HG03469 (cell line): ENCODE results near the gene ARHGEF17.
"Not testable (repeated sequence)": the region's sequence is repeated elsewhere in the genome, so short reads cannot be mapped to it uniquely, and the experiment has no call there.

Experiments
- ATAC-seq: cut with Tn5 transposase; IDR thresholded peaks from one replicate; pipeline ENCODE4 v1.9.1; 2021; ENCODE audit warnings: mild to moderate bottlenecking, moderate library complexity, moderate number of reproducible peaks; ENCODE audit not compliant: unreplicated experiment

Gene ARHGEF17

GRCh38 chr11:73308003-73308960, at the start of gene ARHGEF17:
ARHGEF17 (plus strand) TSS chr11:73308276; CDS start chr11:73308639, 363 bp downstream.
- ATAC-seq = no peak

- no peak for ATAC-seq
Observed at GRCh38 chr11:73259406-73260126, 48.5 kb upstream of the ARHGEF17 start.

- no peak for ATAC-seq
Observed at GRCh38 chr11:73260127-73260457, 48.0 kb upstream of the ARHGEF17 start.

GRCh38 chr11:73262851-73263495, 45.1 kb upstream of the ARHGEF17 start:
- ATAC-seq = no peak

- no peak for ATAC-seq
Observed at GRCh38 chr11:73263640-73264039, 44.4 kb upstream of the ARHGEF17 start.

- no peak for ATAC-seq
Observed at GRCh38 chr11:73265278-73265810, 42.7 kb upstream of the ARHGEF17 start.

- no peak for ATAC-seq
Observed at GRCh38 chr11:73265853-73266645, 42.0 kb upstream of the ARHGEF17 start.

- no peak for ATAC-seq
Observed at GRCh38 chr11:73266646-73267020, 41.4 kb upstream of the ARHGEF17 start.

- no peak for ATAC-seq
Observed at GRCh38 chr11:73267122-73267846, 40.8 kb upstream of the ARHGEF17 start.

GRCh38 chr11:73267906-73268540, 40.1 kb upstream of the ARHGEF17 start:
- ATAC-seq = no peak

GRCh38 chr11:73268671-73269271, 39.3 kb upstream of the ARHGEF17 start:
- ATAC-seq = no peak

GRCh38 chr11:73269459-73270015, 38.5 kb upstream of the ARHGEF17 start:
- ATAC-seq = no peak

GRCh38 chr11:73270016-73270854, 37.8 kb upstream of the ARHGEF17 start:
- no peak for ATAC-seq

- ATAC-seq = no peak
Observed at GRCh38 chr11:73270855-73271477, 37.1 kb upstream of the ARHGEF17 start.

GRCh38 chr11:73271478-73271865, 36.6 kb upstream of the ARHGEF17 start:
- ATAC-seq = not testable (repeated sequence)

- no peak for ATAC-seq
Observed at GRCh38 chr11:73271936-73272679, 36.0 kb upstream of the ARHGEF17 start, which contains the start of gene P2RY6. P2RY6 (plus strand) TSS chr11:73272338; CDS start chr11:73296519, 24,181 bp downstream.
